Caco-2 (cell line): Measurements from ENCODE around the gene CCDC85C. TPM values are rescaled to one million over a fixed set of nuclear protein-coding genes. Genes with fewer than 3 reads are reported as not detected.

Experiments
- BruUV-seq: library from RNA; stranded (reverse); fragments of 400-500 nt; replicated peaks from 2 replicates; lab custom pipeline; 2021; lab: Mats Ljungman, UMichigan
- CTCF ChIA-PET: fragments of 300-600 bp; sonication (Branson Sonifier 250); formaldehyde crosslinking; loops from one replicate; lab custom pipeline; 2022; ENCODE audit warnings: antibody characterized with exemption; lab: Charles Lee
- POLR2A ChIA-PET: fragments of 300-600 bp; sonication (Branson Sonifier 250); formaldehyde crosslinking; loops from one replicate; lab custom pipeline; 2022; ENCODE audit warnings: antibody characterized with exemption; lab: Charles Lee
- DNase-seq, 2 experiments: peaks; one replicate each; pipeline versions ENCODE4 v3.0.0 to v3.0.0-alpha.2; 2020 to 2022
- H3K27me3 ChIP-seq: replicated peaks from 2 replicates; pipeline ENCODE4 v1.6.0; 2011; ENCODE audit warnings: low read length; ENCODE audit not compliant: control insufficient read depth, insufficient read depth
- H3K36me3 ChIP-seq: 2 replicates; pipeline ENCODE4 v1.5.1; 2011; ENCODE audit warnings: low read length; ENCODE audit not compliant: control insufficient read depth, insufficient read depth
- H3K4me1 ChIP-seq: fragments of 250-450 bp; sonication (Bioruptor Pico); 2 replicates; pipeline ENCODE4 v1.5.1; 2020; ENCODE audit warnings: mild to moderate bottlenecking
- H3K4me3 ChIP-seq: 2 replicates; pipeline ENCODE4 v1.5.1; 2011; ENCODE audit warnings: low read depth, mild to moderate bottlenecking, control low read depth, low read length
- H3K9me3 ChIP-seq: fragments of 250-450 bp; sonication (Bioruptor Pico); 2 replicates; pipeline ENCODE4 v1.5.1; 2020; ENCODE audit warnings: mild to moderate bottlenecking, moderate library complexity
- H3K27ac Mint-ChIP-seq: one replicate; pipeline ENCODE4 v1.8.0; 2022; ENCODE audit warnings: mixed read lengths; ENCODE audit not compliant: unreplicated experiment
- H3K27me3 Mint-ChIP-seq: one replicate; pipeline ENCODE4 v1.8.0; 2022; ENCODE audit warnings: mixed read lengths; ENCODE audit not compliant: insufficient read depth, unreplicated experiment
- H3K36me3 Mint-ChIP-seq: one replicate; pipeline ENCODE4 v1.8.0; 2022; ENCODE audit warnings: mild to moderate bottlenecking, mixed read lengths; ENCODE audit not compliant: insufficient read depth, unreplicated experiment
- H3K4me1 Mint-ChIP-seq: one replicate; pipeline ENCODE4 v1.8.0; 2022; ENCODE audit warnings: low read depth, mixed read lengths; ENCODE audit not compliant: unreplicated experiment
- H3K4me3 Mint-ChIP-seq: one replicate; pipeline ENCODE4 v1.8.0; 2022; ENCODE audit warnings: mild to moderate bottlenecking, moderate library complexity, mixed read lengths; ENCODE audit not compliant: unreplicated experiment
- H3K9me3 Mint-ChIP-seq: one replicate; pipeline ENCODE4 v1.8.0; 2022; ENCODE audit warnings: mixed read lengths; ENCODE audit not compliant: unreplicated experiment
- intact Hi-C: fragments of 100-400 bp; cut with micrococcal nuclease; formaldehyde crosslinking; loops from one replicate; pipeline ENCODE4 v1.10.0; 2022; ENCODE audit not compliant: unreplicated experiment
- total RNA-seq: library from RNA; stranded (reverse); gene quantifications from 2 replicates; pipeline ENCODE4 v1.2.3, GENCODE V29; 2022
- TF ChIP-seq, protein P1 (sequence below), 2 experiments: fragments of 200-600 bp in 1 of 2; IDR thresholded peaks; 1 replicate in 1 of 2; 2 replicates in 1 of 2; pipeline versions ENCODE4 v1.5.1 to v1.8.0; 2011 to 2022; ENCODE audit warnings: antibody characterized with exemption in 1 of 2, control low read depth in 1 of 2, inconsistent platforms in 1 of 2, low read depth in 1 of 2, low read length in 1 of 2, mild to moderate bottlenecking in 1 of 2, moderate library complexity in 1 of 2; ENCODE audit not compliant: insufficient read depth in 1 of 2, severe bottlenecking in 1 of 2, unreplicated experiment in 1 of 2

CCDC85C gene
- total RNA-seq, 1 experiment from 2014 or later = 76.2 TPM

DNA sequence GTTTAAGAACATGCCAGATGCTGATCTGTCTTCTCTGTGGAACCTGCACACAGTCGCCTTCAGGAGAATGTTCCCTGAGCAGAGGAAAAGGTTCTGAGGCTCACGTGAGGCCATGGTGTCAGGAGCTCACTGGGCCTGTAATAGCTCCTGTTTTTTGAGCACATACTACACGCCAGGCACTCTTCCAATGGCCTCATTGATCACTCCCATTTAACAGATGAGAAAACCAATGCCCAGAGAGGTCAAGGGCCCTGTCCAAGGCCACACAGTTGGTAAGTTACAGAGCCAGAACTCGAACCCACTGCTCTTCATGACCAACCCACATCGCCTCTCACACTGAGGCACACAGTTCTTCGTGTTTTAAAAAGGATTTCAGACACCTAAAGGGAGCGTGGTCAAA, 33.6 kb upstream of the CCDC85C start:
- Mint-ChIP-seq H3K9me3 (no peaks in the 10 kb centered on the region), H3K36me3 (no peaks in the 10 kb centered on the region), H3K4me1 (no peaks in the 10 kb centered on the region), H3K27me3 (no peaks in the 10 kb centered on the region), H3K27ac (no peak overlapping the region), H3K4me3 (no peak overlapping the region)
- TF ChIP-seq, protein P1, sequence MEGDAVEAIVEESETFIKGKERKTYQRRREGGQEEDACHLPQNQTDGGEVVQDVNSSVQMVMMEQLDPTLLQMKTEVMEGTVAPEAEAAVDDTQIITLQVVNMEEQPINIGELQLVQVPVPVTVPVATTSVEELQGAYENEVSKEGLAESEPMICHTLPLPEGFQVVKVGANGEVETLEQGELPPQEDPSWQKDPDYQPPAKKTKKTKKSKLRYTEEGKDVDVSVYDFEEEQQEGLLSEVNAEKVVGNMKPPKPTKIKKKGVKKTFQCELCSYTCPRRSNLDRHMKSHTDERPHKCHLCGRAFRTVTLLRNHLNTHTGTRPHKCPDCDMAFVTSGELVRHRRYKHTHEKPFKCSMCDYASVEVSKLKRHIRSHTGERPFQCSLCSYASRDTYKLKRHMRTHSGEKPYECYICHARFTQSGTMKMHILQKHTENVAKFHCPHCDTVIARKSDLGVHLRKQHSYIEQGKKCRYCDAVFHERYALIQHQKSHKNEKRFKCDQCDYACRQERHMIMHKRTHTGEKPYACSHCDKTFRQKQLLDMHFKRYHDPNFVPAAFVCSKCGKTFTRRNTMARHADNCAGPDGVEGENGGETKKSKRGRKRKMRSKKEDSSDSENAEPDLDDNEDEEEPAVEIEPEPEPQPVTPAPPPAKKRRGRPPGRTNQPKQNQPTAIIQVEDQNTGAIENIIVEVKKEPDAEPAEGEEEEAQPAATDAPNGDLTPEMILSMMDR (IDR thresholded peaks at IDR 0.05; ENCODE audit: insufficient read depth in 1 of 2, low read depth in 1 of 2, low read length in 1 of 2, severe bottlenecking in 1 of 2, unreplicated experiment in 1 of 2) = no peak
- H3K4me1 ChIP-seq = no peaks in the 10 kb centered on the region
- POLR2A ChIA-PET = no interaction called here
- H3K27me3 ChIP-seq = no peaks in the 10 kb centered on the region
- no peak overlapping the region for H3K4me3 ChIP-seq
- intact Hi-C loops = no loop called here
- no peaks in the 10 kb centered on the region for H3K36me3 ChIP-seq
- H3K9me3 ChIP-seq = no peaks in the 10 kb centered on the region
- DNase-seq = no peak
- CTCF ChIA-PET = no interaction called here
- BruUV-seq = no TSS peak

DNA sequence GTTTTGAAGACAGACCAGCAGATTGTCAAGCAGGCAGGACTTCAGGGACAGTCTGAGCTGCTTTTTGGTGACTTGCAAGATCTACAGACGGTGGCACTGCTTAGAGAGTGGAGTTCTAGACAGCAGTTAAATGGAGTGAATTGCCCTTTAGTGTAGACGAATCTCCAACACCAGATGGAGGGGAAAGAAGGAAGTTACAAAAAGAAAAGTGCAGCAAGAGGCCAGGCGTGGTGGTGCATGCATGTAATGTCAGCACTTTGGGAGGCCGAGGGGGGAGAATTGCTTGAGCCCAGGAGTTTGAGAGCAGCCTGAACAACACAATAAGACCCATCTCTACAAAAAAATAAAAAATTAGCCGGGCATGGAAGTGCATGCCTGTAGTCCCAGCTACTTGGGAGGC, 32.5 kb upstream of the CCDC85C start:
- H3K27me3 ChIP-seq = no peaks in the 10 kb centered on the region
- no peak overlapping the region for H3K4me3 Mint-ChIP-seq
- TF ChIP-seq, protein P1 (IDR thresholded peaks at IDR 0.05; ENCODE audit: insufficient read depth in 1 of 2, low read depth in 1 of 2, low read length in 1 of 2, severe bottlenecking in 1 of 2, unreplicated experiment in 1 of 2) = no peak
- ChIA-PET POLR2A (no interaction called here), CTCF (no interaction called here)
- H3K9me3 Mint-ChIP-seq = no peaks in the 10 kb centered on the region
- no peak overlapping the region for H3K4me3 ChIP-seq
- no peaks in the 10 kb centered on the region for H3K4me1 Mint-ChIP-seq
- no peaks in the 10 kb centered on the region for H3K9me3 ChIP-seq
- no peak for DNase-seq
- no peaks in the 10 kb centered on the region for H3K27me3 Mint-ChIP-seq
- no peaks in the 10 kb centered on the region for H3K36me3 ChIP-seq
- H3K36me3 Mint-ChIP-seq = no peaks in the 10 kb centered on the region
- intact Hi-C loops = no loop called here
- H3K27ac Mint-ChIP-seq = no peak overlapping the region
- BruUV-seq = no TSS peak
- H3K4me1 ChIP-seq = no peaks in the 10 kb centered on the region

DNA sequence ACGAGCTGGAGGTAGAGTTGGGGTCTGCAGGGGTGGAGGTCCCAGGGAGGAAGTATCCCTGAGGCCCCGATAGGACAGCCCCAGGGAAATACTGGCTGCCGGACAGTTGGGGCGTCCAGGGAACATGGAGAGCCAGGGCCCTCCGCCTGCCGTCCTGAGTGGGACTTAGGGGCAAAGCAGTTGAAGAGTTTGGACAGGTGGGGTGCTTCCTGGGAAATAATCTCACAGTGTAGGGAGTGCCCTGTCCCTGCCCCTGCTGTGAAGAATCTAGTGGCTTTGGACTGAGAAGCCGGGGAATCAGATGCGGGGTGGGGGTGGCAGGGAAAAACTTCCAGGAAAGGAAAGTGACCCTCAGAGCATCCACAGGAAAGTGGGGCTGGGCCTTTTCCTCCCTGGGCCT, 31.1 kb upstream of the CCDC85C start:
- Mint-ChIP-seq H3K4me1 (no peaks in the 10 kb centered on the region), H3K36me3 (no peaks in the 10 kb centered on the region), H3K9me3 (no peaks in the 10 kb centered on the region), H3K4me3 (no peak overlapping the region), H3K27me3 (no peaks in the 10 kb centered on the region), H3K27ac (no peak overlapping the region)
- no peaks in the 10 kb centered on the region for H3K27me3 ChIP-seq
- no peaks in the 10 kb centered on the region for H3K4me1 ChIP-seq
- no peak for DNase-seq
- intact Hi-C loops = no loop called here
- POLR2A ChIA-PET = no interaction called here
- CTCF ChIA-PET = no interaction called here
- TF ChIP-seq, protein P1 (IDR thresholded peaks at IDR 0.05; ENCODE audit: insufficient read depth in 1 of 2, low read depth in 1 of 2, low read length in 1 of 2, severe bottlenecking in 1 of 2, unreplicated experiment in 1 of 2) = no peak
- H3K4me3 ChIP-seq = no peak overlapping the region
- no peaks in the 10 kb centered on the region for H3K9me3 ChIP-seq
- no peaks in the 10 kb centered on the region for H3K36me3 ChIP-seq
- no TSS peak for BruUV-seq
